Measurements from ENCODE around the gene ANK3.

Gene ANK3

GRCh38 chr10:60175441-60175971, 214.2 kb downstream of the ANK3 start:
- DNase-seq (ENCODE audit: low read depth in 3 of 3), result no peak

GRCh38 chr10:60172363-60172990, 217.2 kb downstream of the ANK3 start:
- DNase-seq (ENCODE audit: low read depth in 3 of 3), result no peak

DNA sequence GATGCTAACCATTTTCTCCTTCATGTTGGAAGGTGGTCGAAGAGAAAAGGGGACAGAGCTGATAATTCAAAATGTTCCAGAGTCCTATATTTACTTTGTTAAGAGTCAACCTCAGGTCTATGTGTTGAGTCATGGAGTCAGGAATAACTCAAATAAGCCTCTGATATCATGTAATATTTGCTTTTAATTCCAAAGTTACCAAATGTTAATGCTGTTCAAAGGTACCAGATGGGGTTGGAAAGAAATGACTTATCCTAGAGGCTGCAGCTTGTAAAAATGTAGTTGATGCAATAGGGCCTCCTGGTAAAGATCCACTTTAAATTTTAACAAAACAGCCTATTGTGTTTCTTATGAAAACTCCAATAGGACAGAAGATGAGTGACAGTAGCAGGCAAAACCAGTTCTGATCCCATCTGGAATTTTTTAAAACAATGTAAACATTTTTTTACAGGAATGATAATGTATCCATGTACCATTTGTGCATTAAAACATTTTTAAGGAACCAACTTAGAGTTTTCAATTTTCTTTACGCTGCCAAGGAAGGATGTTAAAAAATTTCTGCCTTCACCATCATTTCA, 218.2 kb downstream of the ANK3 start:
- no peak for DNase-seq (ENCODE audit: low read depth in 3 of 3)

GRCh38 chr10:60170250-60170649, 219.4 kb downstream of the ANK3 start:
- DNase-seq (ENCODE audit: low read depth in 3 of 3), result no peak

DNA sequence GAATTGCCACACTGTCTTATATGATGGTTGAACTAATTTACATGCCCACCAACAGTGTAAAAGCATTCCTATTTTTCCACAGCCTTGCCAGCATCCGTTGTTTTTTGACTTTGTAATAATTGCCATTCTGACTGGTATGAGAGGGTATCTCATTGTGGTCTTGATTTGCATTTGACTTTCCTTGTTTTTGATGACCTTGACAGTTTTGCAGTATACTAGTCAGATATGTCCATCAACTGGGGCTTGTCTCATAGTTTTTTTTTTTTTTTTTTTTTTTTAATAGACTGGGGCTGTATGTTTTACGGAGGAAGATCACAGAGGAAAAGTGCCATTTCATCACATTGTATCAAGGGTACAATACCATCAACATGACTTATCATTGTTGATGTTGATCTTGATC, 220.6 kb downstream of the ANK3 start:
- DNase-seq (ENCODE audit: low read depth in 3 of 3), result no peak

GRCh38 chr10:60167050-60167449, 222.6 kb downstream of the ANK3 start:
- no peak for DNase-seq (ENCODE audit: low read depth in 3 of 3)

DNA sequence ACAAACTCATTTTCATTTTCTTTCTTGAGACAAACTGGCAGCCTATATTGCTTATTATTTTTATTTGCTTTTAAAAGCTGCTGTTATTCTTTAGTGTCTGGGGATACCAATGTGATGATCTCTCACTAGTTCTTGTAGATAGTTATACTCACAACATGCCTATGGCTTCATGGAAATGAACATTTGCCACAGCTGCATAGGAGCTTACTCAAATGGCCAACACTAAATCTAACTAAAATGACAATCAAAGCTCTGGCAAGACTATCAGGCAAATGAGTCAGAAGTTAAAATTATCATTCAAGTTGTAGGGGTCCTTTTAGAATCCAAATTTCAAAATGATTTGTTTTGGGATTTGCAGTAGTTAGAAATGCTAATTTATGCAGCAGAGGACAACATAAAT, 225.9 kb downstream of the ANK3 start:
- no peak for DNase-seq (ENCODE audit: low read depth in 3 of 3)

DNA sequence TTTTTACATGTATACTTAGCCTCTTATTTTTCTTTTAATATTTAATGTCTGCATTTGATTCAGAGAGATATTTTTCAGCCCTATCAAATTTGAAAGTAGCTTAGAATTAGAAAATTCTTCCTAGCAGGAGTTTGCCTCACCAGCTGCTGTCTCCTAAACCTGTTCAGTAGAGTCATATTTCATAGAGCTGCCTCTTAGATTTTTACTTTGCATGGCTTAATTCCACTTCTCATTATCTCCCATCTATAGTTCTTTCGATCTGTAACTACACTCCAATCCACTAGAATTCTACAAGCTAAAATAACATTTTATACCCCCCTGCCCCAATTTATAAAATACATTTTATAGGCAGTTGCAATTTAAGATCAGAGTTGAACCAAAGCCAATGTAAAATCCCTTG, 227.0 kb downstream of the ANK3 start:
- no peak for DNase-seq (ENCODE audit: low read depth in 3 of 3)

DNA sequence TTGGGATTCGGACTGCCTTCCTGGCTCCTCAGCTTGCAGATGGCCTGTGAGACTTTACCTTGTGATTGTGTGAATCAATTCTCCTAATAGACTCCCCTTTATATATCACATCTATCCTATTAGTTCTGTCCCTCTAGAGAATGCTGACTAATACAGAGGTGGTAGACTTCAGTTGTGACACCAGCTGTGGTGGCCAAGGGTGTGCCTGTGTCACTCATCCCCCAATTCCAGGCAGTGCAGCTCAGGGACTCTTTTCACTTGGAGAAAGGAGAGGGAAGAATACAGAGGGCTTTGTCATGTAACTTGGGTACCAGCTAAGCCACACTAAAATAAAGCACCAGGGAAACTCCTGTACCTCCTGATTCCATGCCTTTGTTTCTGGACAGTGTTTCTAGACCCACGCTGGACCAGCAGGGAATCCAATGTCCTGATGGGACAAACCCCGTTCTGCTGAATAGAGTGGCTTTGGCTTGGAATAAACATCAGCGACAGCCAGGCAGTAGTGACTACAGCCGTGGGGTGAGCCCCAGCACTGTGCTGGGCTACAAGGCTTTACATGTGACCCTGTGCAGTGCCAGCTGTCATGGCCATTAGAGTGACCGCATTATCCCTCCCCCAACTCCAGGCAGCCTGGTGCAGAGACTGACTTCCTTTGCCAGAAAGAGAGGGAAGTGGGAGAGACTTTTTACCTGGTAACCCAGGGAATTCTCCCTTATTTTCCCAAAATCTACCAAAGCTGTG, 233.6 kb downstream of the ANK3 start:
- DNase-seq (ENCODE audit: low read depth in 3 of 3), result no peak

DNA sequence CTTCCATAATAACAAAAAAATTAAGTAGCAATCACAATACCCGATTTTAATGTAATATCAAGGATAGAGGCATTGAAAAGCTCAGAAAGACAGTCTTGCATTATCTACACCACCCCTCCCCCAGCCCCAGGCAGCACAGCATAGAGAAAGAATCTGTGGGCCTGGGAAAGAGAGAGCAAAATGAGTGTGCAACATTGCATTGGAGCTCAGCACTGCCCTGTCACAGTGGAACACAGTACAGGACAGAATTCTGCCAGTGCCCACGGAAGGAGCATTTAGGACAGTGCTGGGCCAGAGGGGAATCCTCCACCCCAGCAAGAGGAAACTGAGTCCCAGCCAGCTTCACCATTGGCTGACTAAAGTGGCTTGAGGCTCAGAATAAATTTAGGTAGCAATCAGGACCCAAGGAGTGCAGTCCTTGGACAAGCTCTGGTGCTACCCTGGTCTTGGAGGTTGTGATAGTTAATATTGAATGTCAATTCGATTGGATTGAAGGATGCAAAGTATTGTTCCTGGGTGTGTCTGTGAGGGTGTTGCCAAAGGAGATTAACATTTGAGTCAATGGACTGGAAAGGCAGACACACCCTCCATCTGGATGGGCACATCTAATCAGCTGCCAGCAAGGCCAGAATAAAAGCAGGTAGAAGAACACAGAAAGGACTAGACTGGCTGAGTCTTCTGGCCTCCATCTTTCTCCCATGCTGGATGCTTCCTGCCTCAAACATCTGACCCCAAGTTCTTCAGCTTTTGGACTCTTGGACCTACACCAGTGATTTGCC, 234.4 kb downstream of the ANK3 start:
- DNase-seq (ENCODE audit: low read depth in 3 of 3), result no peak

DNA sequence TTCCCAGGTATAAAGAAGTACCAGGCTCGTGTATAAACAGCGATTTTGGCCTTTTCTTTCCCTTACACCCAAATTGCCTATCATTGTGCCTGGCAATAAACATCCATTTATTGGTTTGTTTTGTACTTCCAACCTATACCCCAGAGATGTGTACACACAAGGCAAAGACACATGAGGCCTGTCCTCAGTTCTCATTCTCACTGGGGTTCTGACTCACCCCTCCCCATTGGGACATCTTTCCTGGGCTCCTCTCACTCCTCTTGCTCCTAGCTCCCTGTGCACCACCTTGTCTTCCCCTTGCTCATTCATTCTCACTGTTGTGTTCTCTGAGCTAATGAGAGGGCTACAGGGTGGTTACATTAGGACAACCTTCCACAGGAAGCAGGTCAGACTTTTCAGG, 240.7 kb downstream of the ANK3 start:
- no peak for DNase-seq (ENCODE audit: low read depth in 3 of 3)

GRCh38 chr10:60148266-60148840, 241.3 kb downstream of the ANK3 start:
- DNase-seq (ENCODE audit: low read depth in 3 of 3), result no peak

- no peak for DNase-seq (ENCODE audit: low read depth in 3 of 3)
These were observed 242.0 kb downstream of the ANK3 start for GRCh38 chr10:60147576-60148265.

DNA sequence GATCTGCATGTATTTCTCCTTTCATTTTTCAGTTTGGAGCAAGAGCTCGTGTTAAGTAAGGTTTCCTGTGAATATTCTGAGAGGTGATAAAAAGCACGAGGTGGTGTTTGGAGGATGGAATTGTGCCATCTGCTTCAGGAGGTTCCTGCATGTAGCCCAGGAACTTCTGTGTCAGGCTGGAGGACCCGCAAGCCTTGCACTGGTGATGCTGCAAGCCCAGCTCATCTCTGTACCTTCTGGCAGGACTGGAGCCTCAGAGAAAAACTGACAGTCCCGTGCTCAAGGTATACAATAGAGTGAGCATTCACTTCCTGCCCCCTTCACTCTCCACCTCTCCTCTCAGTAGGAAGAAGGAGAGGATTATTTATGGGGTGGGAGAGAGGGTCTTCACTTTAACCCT, 242.7 kb downstream of the ANK3 start:
- DNase-seq (ENCODE audit: low read depth in 3 of 3), result no peak

- DNase-seq (ENCODE audit: low read depth in 3 of 3), result no peak
These were observed 245.6 kb downstream of the ANK3 start for GRCh38 chr10:60144099-60144498.

- no peak for DNase-seq (ENCODE audit: low read depth in 3 of 3)
These were observed 246.9 kb downstream of the ANK3 start for GRCh38 chr10:60142736-60143135.

DNA sequence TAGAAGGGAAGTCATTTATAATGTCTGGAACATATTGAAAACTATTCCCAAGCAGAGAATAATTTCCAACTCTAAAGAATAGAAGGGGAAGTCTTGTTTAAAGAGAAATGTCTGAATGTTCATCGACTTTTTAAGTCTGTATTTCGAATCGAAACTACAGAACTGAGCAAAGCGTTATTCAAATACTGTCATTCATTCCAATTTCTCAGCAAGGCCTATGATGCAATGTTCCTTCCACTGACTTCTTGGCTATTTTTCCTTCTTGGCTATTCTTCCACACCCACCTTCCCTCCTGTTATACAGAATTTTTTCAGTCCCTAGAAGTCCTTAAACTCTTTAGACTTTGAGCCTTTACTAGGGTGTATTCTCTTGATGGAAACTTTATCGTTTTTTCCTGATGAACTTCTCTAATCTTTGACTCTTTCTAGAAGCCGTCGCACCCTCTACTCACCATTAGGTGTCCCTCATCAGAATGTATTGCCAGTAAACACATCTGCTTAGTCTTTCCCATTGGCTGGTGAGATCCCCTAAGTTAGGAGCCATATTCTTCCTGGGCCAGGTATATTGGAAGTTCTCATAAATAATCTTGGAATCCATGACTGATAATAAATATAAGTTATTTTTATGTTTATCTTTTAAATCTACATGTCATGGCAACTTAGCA, 247.6 kb downstream of the ANK3 start:
- no peak for DNase-seq (ENCODE audit: low read depth in 3 of 3)

- no peak for DNase-seq (ENCODE audit: low read depth in 3 of 3)
These were observed 248.7 kb downstream of the ANK3 start for GRCh38 chr10:60140651-60141632.

DNA sequence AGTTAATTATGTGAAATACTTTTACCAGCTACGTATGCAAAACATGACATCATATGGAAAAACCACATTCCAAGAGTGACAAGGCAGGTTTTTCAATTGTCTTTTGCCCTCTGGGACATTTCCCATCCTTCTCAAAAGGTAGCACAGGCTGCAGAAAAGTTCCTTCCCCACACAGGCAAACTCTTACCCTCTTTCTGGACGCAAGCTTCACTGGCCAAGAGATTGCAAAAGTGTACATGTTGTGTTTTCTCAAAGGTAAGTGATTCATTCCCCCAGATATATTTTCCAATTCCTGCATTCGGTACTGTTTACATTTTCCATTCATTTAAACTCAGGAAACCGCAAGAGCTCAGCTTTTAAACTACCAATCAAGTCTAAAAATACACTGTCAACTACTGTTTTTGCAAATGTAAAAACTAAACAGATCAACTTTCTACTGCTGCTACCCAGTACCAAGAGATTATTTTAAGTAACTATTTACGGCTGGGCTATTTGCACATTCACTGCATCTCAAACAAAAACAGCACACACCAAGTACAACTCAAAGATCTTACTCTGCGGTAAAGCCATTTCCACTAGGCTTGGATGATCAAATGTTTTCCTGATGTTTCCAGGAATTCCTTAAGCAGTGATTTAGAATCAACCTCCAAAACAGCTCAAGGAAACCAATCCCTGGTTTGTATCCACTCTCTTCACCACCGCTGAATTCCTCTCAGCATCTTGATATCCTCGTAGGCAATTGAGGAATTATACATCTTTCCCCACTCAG, 249.7 kb downstream of the ANK3 start:
- no peak for DNase-seq (ENCODE audit: low read depth in 3 of 3)
